HCT116 (cell line): ENCODE data around the gene AADAC. TPM values are rescaled to one million over a fixed set of nuclear protein-coding genes. Genes with fewer than 3 reads are reported as not detected.
"Not testable (repeated sequence)": the region's sequence is repeated elsewhere in the genome, so short reads cannot be mapped to it uniquely, and the experiment has no call there.

Experiments used
- ATAC-seq: fragments of 200-7000 bp; cut with Tn5 transposase; 2 replicates; pipeline ENCODE4 v1.9.1; 2020; ENCODE audit warnings: mild to moderate bottlenecking, moderate library complexity
- BruUV-seq: library from RNA; stranded (reverse); fragments of 400-500 nt; replicated peaks from 2 replicates; lab custom pipeline; 2021; lab: Mats Ljungman, UMichigan
- CTCF ChIA-PET: fragments of 300-600 bp; sonication (Branson Sonifier 250); formaldehyde crosslinking; loops from one replicate; lab custom pipeline; 2021; ENCODE audit warnings: antibody characterized with exemption; lab: Charles Lee
- POLR2A ChIA-PET: fragments of 300-600, 350-600 bp; sonication (Branson Sonifier 250); formaldehyde crosslinking; loops from one replicate; lab custom pipeline; 2021; ENCODE audit warnings: antibody characterized with exemption; lab: Charles Lee
- RAD21 ChIA-PET, 2 experiments: fragments of 300-600 bp; sonication (Branson Sonifier 250); formaldehyde crosslinking; loops; one replicate each; lab custom pipeline; 2023; ENCODE audit warnings: low total read pairs in 2 of 2; ENCODE audit not compliant: uncharacterized antibody in 2 of 2, unreplicated experiment in 2 of 2, low non-redundant PET in 1 of 2; lab: Charles Lee
- DNase-seq: peaks from one replicate; pipeline ENCODE4 v3.0.0-alpha.2; 2010; ENCODE audit warnings: low read depth, low spot score
- H2AFZ ChIP-seq: fragments of 200-600 bp; shearing (Covaris generic), sonication (generic); 2 replicates; pipeline ENCODE4 v1.6.1; 2017; ENCODE audit warnings: low read depth, mixed run types, mixed read lengths, antibody characterized with exemption, low read length; ENCODE audit not compliant: poor library complexity, severe bottlenecking
- H3K27ac ChIP-seq: 2 replicates; pipeline ENCODE4 v1.5.1; 2012; ENCODE audit warnings: low read depth, low read length
- H3K27me3 ChIP-seq: fragments of 200-600 bp; sonication (generic); 2 replicates; pipeline ENCODE4 v1.6.1; 2016; ENCODE audit warnings: mixed run types, low read length, mixed read lengths; ENCODE audit not compliant: insufficient read depth
- H3K36me3 ChIP-seq, 2 experiments: fragments of 200-500 bp in 1 of 2; fragments of 200-600 bp in 1 of 2; sonication (Bioruptor generic) in 1 of 2; sonication (generic) in 1 of 2; 2 replicates each; pipeline versions ENCODE4 v1.5.1 to v1.6.1; 2014 to 2016; ENCODE audit warnings: low read length in 2 of 2, inconsistent platforms in 1 of 2, mixed read lengths in 1 of 2, mixed run types in 1 of 2; ENCODE audit not compliant: insufficient read depth in 2 of 2, control insufficient read depth in 1 of 2
- H3K4me1 ChIP-seq, 2 experiments: fragments of 200-600 bp in 1 of 2; sonication (generic) in 1 of 2; 2 replicates each; pipeline versions ENCODE4 v1.5.1 to v1.6.1; 2012 to 2017; ENCODE audit warnings: low read length in 2 of 2, inconsistent platforms in 1 of 2, mild to moderate bottlenecking in 1 of 2, mixed read lengths in 1 of 2, mixed run types in 1 of 2, moderate library complexity in 1 of 2; ENCODE audit not compliant: insufficient read depth in 2 of 2, control insufficient read depth in 1 of 2
- H3K4me2 ChIP-seq: fragments of 200-600 bp; sonication (generic); 2 replicates; pipeline ENCODE4 v1.6.1; 2017; ENCODE audit warnings: mixed run types, low read length, mixed read lengths
- H3K4me3 ChIP-seq, 2 experiments: fragments of 200-600 bp in 1 of 2; sonication (generic) in 1 of 2; replicated peaks in 1 of 2; 2 replicates each; pipeline ENCODE4 v1.5.1; 2011 to 2016; ENCODE audit warnings: low read length in 2 of 2, control low read depth in 1 of 2, low read depth in 1 of 2, mild to moderate bottlenecking in 1 of 2, mixed read lengths in 1 of 2, mixed run types in 1 of 2
- H3K79me2 ChIP-seq: fragments of 200-600 bp; sonication (generic); 2 replicates; pipeline ENCODE4 v1.6.1; 2017; ENCODE audit warnings: mild to moderate bottlenecking, mixed run types, low read length, moderate library complexity, mixed read lengths; ENCODE audit not compliant: insufficient read depth
- H3K9ac ChIP-seq: fragments of 200-600 bp; sonication (generic); 2 replicates; pipeline ENCODE4 v1.6.1; 2016; ENCODE audit warnings: low read length, mixed read lengths
- H3K9me2 ChIP-seq: fragments of 200-600 bp; sonication (generic), shearing (Covaris generic); 2 replicates; pipeline ENCODE4 v1.6.1; 2017; ENCODE audit warnings: mixed run types, mild to moderate bottlenecking, moderate library complexity; ENCODE audit not compliant: insufficient read depth
- H3K9me3 ChIP-seq, 2 experiments: fragments of 200-500 bp in 1 of 2; fragments of 200-600 bp in 1 of 2; sonication (Bioruptor generic) in 1 of 2; sonication (generic) in 1 of 2; 2 replicates each; pipeline ENCODE4 v1.6.1; 2014 to 2017; ENCODE audit warnings: low read length in 2 of 2, mixed read lengths in 2 of 2, inconsistent platforms in 1 of 2, low read depth in 1 of 2, mild to moderate bottlenecking in 1 of 2, mixed run types in 1 of 2, moderate library complexity in 1 of 2; ENCODE audit not compliant: control insufficient read depth in 1 of 2, insufficient read depth in 1 of 2
- H4K20me1 ChIP-seq: fragments of 200-600 bp; sonication (generic), shearing (Covaris generic); 2 replicates; pipeline ENCODE4 v1.6.1; 2017; ENCODE audit warnings: mixed run types, mild to moderate bottlenecking, moderate library complexity; ENCODE audit not compliant: insufficient read depth
- CBX3 ChIP-seq: IDR thresholded peaks from 2 replicates; pipeline ENCODE4 v1.6.1; 2012; ENCODE audit warnings: low read depth
- EGR1 ChIP-seq: IDR thresholded peaks from 2 replicates; pipeline ENCODE4 v1.6.1; 2012; ENCODE audit warnings: low read depth
- ELF1 ChIP-seq: IDR thresholded peaks from 2 replicates; pipeline ENCODE4 v1.6.1; 2012; ENCODE audit warnings: low read depth, borderline replicate concordance
- SP1 ChIP-seq: IDR thresholded peaks from 2 replicates; pipeline ENCODE4 v1.6.1; 2012; ENCODE audit warnings: low read depth
- intact Hi-C: fragments of 100-400 bp; cut with micrococcal nuclease; formaldehyde crosslinking; loops from 2 replicates; pipeline ENCODE4 v1.10.0; 2022
- total RNA-seq: library from RNA; stranded (reverse); gene quantifications from one replicate; pipeline ENCODE4 v1.2.1, GENCODE V29; 2021; ENCODE audit not compliant: unreplicated experiment
- TF ChIP-seq, protein P1 (sequence below): IDR thresholded peaks from 2 replicates; pipeline ENCODE4 v1.6.1; 2011; ENCODE audit warnings: mild to moderate bottlenecking, low read length, moderate library complexity; ENCODE audit not compliant: insufficient replicate concordance; ENCODE audit errors: extremely low read depth
- TF ChIP-seq, protein P2 (sequence below): IDR thresholded peaks from 2 replicates; pipeline ENCODE4 v1.6.1; 2012

The AADAC gene
- total RNA-seq, 1 experiment from 2014 or later, result 3.8 TPM

DNA sequence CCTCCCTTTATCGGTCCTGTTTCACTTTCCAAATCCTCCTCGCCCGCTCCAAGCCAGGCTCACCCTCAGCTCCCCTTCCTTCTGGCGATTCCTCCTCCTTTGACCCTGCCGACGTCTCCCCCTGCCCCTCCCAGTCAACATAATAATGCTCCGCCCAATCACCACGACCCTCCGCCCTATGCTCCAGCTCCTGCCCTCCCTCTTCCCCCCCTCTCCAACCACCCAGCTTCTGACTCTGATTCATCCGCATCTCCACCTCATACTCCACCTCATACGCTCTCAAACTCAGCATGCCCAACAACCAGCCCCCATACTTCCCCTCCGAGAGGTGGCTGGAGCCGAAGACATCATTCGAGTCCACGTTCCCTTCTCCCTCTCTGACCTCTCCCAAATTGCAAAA, 7.1 kb upstream of the AADAC start (continued):
- TF ChIP-seq, protein P1, sequence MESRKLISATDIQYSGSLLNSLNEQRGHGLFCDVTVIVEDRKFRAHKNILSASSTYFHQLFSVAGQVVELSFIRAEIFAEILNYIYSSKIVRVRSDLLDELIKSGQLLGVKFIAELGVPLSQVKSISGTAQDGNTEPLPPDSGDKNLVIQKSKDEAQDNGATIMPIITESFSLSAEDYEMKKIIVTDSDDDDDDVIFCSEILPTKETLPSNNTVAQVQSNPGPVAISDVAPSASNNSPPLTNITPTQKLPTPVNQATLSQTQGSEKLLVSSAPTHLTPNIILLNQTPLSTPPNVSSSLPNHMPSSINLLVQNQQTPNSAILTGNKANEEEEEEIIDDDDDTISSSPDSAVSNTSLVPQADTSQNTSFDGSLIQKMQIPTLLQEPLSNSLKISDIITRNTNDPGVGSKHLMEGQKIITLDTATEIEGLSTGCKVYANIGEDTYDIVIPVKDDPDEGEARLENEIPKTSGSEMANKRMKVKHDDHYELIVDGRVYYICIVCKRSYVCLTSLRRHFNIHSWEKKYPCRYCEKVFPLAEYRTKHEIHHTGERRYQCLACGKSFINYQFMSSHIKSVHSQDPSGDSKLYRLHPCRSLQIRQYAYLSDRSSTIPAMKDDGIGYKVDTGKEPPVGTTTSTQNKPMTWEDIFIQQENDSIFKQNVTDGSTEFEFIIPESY, result no peak
- no peak for TF ChIP-seq EGR1
- no peak for TF ChIP-seq ELF1

DNA sequence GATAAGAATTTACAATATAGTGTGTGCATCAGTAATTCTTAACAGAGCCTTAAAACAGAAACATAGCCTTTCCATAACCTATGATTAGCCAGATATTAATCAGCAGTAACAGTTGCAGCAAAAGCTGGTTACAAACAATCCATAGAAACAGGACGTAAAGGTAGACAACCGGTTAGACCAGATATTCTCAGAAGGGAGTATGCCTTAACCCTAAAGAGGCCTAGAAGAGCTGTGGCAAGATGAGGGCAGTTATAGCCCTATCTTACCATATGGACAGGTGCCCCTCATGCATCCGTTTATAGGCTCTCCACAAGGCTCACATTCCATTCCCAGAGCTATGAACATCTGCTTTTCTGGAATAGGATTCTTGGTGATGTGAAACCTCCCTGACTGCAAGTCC, 5.0 kb upstream of the AADAC start:
- H3K36me3 ChIP-seq, ATAC-seq, H4K20me1 ChIP-seq, H3K9me3 ChIP-seq, BruUV-seq, CTCF ChIA-PET, H2AFZ ChIP-seq, H3K9ac ChIP-seq, H3K27ac ChIP-seq, H3K4me2 ChIP-seq, H3K9me2 ChIP-seq, H3K4me3 ChIP-seq, POLR2A ChIA-PET, H3K27me3 ChIP-seq, intact Hi-C loops, H3K79me2 ChIP-seq, DNase-seq, RAD21 ChIA-PET, H3K4me1 ChIP-seq: not testable (repeated sequence)

DNA sequence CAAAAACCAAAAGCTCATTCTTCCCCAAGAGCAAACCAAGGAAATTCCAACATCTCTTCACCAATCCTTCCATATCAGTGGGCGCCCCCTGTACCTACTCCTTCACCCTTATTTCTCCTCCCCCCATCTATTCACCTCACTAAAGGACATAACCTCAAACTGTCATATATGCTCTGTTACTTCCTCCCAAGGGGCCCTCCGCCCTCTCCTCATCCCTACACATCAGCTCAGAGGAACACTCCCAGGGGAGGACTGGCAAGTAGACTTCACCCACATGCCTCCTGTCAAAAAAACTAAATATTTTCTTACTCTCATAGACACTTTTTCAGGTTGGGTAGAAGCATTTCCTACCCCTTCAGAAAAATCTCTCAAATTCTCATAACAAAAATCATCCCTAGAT, 2.4 kb upstream of the AADAC start:
- POLR2A ChIA-PET, result no interaction called here
- intact Hi-C loops, result no loop called here
- Histone ChIP-seq H3K79me2 (no peaks in the 10 kb centered on the region), H3K9me3 (no peaks in the 10 kb centered on the region; a peak in 1 of 4 replicates), H2AFZ (no peak overlapping the region), H3K27me3 (no peaks in the 10 kb centered on the region), H3K9ac (no peak overlapping the region)
- CTCF ChIA-PET, result no interaction called here
- RAD21 ChIA-PET, result no interaction called here
- no peak for TF ChIP-seq ELF1
- no peak for TF ChIP-seq CBX3
- TF ChIP-seq, protein P2, sequence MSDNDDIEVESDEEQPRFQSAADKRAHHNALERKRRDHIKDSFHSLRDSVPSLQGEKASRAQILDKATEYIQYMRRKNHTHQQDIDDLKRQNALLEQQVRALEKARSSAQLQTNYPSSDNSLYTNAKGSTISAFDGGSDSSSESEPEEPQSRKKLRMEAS, result no peak
- no peak for TF ChIP-seq SP1
- TF ChIP-seq, all 23 proteins: peak for 0
- Histone ChIP-seq H3K4me3 (no peak overlapping the region), H4K20me1 (no peaks in the 10 kb centered on the region), H3K36me3 (0 out of 4 replicates have a peak, but pooled peaks cover 0 to 3% of the 10 kb centered on the region in 2 experiments), H3K9me2 (no peaks in the 10 kb centered on the region), H3K27ac (no peak overlapping the region), H3K4me1 (peaks cover 0 to 8% of the 10 kb centered on the region in 2 experiments; a peak in 1 of 4 replicates), H3K4me2 (no peak overlapping the region)
- DNase-seq (no peak), ATAC-seq (no peak)
- BruUV-seq, result no TSS peak
